ENCODE results near the gene AFF3. TPM values are rescaled to one million over a fixed set of nuclear protein-coding genes. Genes with fewer than 3 reads are reported as not detected.

AFF3 gene
- total RNA-seq, 1 experiment from 2014 or later = 0.61 TPM

DNA sequence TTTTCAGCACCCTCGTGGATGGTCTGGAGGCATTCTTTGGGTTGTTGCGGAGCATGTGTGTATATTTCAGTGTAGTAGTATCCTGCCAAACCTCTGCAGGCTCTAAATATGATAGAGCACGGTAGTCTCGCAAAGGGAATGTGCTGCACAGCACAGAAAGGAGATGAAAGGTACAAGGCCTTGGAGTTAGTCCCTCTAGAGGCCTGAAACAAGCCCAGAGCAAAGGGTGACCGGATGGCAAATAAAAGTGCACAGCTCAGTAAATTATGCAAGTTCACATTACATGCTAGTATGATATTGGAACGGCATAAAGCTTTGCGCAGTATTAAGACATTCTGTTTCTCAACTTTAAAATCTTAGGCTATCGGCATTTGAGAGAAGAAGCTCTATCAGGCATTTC lies 358.1 kb downstream of the AFF3 start:
- Histone ChIP-seq H3K36me3 (ENCODE audit: control insufficient read depth in 1 of 2, insufficient read depth in 2 of 2, low read length in 2 of 2) (no peaks in the 10 kb centered on the region), H3K4me1 (ENCODE audit: control insufficient read depth in 1 of 2, insufficient read depth in 2 of 2, low read length in 2 of 2) (no peaks in the 10 kb centered on the region), H3K79me2 (ENCODE audit: insufficient read depth, low read length) (no peaks in the 10 kb centered on the region), H3K27ac (ENCODE audit: low read depth, low read length) (no peak overlapping the region), H3K9ac (ENCODE audit: low read length) (no peak overlapping the region), H3K9me2 (ENCODE audit: insufficient read depth) (no peaks in the 10 kb centered on the region), H2AFZ (ENCODE audit: low read depth, low read length, poor library complexity, severe bottlenecking) (no peak overlapping the region), H4K20me1 (ENCODE audit: insufficient read depth) (no peaks in the 10 kb centered on the region), H3K4me2 (ENCODE audit: low read length) (no peak overlapping the region), H3K27me3 (ENCODE audit: insufficient read depth, low read length) (peaks cover 49% of the 10 kb centered on the region), H3K9me3 (ENCODE audit: control insufficient read depth in 1 of 2, insufficient read depth in 1 of 2, low read depth in 1 of 2, low read length in 2 of 2) (no peaks in the 10 kb centered on the region), H3K4me3 (replicated peaks in 1 of 2; ENCODE audit: low read depth in 1 of 2, low read length in 2 of 2) (no peak overlapping the region)
- ATAC-seq (no peak), DNase-seq (ENCODE audit: low read depth, low spot score) (no peak)
- ChIA-PET RAD21 (ENCODE audit: low non-redundant PET in 1 of 2, low total read pairs in 2 of 2, uncharacterized antibody in 2 of 2, unreplicated experiment in 2 of 2) (no interaction called here), CTCF (no interaction called here), POLR2A (no interaction called here)
- intact Hi-C loops (cut with micrococcal nuclease) = no loop called here
- BruUV-seq (replicated peaks) = no TSS peak
- TF ChIP-seq JUND (IDR thresholded peaks at IDR 0.05) = no peak
- no peak for TF ChIP-seq CEBPB (IDR thresholded peaks at IDR 0.05; ENCODE audit: low read depth)
- no peak for TF ChIP-seq SRF (IDR thresholded peaks at IDR 0.05; ENCODE audit: low read depth)
- TF ChIP-seq POLR2A (IDR thresholded peaks at IDR 0.05; ENCODE audit: borderline replicate concordance, extremely low read depth, insufficient read depth, insufficient read length) = no peak
- TF ChIP-seq YY1 (IDR thresholded peaks at IDR 0.05; ENCODE audit: extremely low read depth, insufficient replicate concordance, low read depth, low read length) = no peak
- no peak for TF ChIP-seq ELF1 (IDR thresholded peaks at IDR 0.05; ENCODE audit: borderline replicate concordance, low read depth)
- TF ChIP-seq ZFX (IDR thresholded peaks at IDR 0.05) = no peak
- TF ChIP-seq SP1 (IDR thresholded peaks at IDR 0.05; ENCODE audit: low read depth) = no peak
- no peak for TF ChIP-seq REST (IDR thresholded peaks at IDR 0.05; ENCODE audit: low read depth)
- TF ChIP-seq EZH2 (IDR thresholded peaks at IDR 0.05) = no peak
- TF ChIP-seq ZNF274 (IDR thresholded peaks at IDR 0.05; ENCODE audit: low read depth, low read length) = no peak
- no peak for TF ChIP-seq FOSL1 (IDR thresholded peaks at IDR 0.05; ENCODE audit: low read depth)
- TF ChIP-seq EGR1 (IDR thresholded peaks at IDR 0.05; ENCODE audit: low read depth) = no peak

Measured in HCT116 (cell line).